HG02981 (cell line): ENCODE results near the gene PTRHD1.
A peak's percentile ranks its signal among the peaks of the same experiment; 100 is the strongest.

Experiments used
- ATAC-seq: cut with Tn5 transposase; IDR thresholded peaks from one replicate; pipeline ENCODE4 v1.9.1; 2021; ENCODE audit warnings: mild to moderate bottlenecking, moderate library complexity; ENCODE audit not compliant: unreplicated experiment

PTRHD1 gene

DNA sequence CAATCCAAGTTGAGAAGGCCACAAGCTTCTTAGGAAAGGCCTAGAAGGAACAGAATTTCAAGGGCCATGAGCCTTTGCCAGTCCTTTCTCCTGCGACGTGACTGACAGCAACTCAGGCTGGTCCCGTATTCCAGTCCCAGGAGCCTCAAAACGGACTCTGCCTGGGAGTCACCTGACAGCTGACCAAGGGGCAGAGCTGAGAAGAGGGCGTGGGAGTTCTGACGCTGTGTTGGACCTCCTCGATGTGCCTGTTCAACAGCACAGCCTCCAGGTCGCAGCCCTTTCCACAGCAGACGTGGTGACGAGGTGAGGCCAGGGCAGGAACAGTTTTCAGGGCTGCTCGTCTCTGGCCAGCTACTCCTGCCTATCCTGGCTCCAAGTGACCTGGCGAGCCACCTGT is 37.6 kb upstream of the PTRHD1 start:
- ATAC-seq, result no peak

DNA sequence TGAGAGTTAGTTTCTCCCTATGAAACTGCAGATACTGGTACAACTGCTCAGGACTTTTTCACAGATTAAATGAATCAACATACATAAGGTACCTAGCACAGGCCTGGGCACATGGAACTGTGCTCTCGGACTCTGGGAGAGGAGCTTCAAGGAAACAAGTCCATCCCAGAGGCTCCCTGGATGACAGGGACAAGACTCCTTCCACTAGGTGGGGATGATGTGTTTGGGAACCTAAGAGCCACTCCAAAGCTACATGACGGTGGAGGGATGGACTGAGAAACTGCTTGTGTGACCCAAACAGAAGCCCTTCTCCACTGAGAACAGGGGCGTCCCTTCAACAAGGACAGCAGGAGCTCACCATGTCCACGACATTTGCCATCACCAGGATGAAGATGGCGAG is 37.2 kb upstream of the PTRHD1 start:
- no peak for ATAC-seq

- no peak for ATAC-seq
Observed at GRCh38 chr2:24828238-24828996, 35.2 kb upstream of the PTRHD1 start.

DNA sequence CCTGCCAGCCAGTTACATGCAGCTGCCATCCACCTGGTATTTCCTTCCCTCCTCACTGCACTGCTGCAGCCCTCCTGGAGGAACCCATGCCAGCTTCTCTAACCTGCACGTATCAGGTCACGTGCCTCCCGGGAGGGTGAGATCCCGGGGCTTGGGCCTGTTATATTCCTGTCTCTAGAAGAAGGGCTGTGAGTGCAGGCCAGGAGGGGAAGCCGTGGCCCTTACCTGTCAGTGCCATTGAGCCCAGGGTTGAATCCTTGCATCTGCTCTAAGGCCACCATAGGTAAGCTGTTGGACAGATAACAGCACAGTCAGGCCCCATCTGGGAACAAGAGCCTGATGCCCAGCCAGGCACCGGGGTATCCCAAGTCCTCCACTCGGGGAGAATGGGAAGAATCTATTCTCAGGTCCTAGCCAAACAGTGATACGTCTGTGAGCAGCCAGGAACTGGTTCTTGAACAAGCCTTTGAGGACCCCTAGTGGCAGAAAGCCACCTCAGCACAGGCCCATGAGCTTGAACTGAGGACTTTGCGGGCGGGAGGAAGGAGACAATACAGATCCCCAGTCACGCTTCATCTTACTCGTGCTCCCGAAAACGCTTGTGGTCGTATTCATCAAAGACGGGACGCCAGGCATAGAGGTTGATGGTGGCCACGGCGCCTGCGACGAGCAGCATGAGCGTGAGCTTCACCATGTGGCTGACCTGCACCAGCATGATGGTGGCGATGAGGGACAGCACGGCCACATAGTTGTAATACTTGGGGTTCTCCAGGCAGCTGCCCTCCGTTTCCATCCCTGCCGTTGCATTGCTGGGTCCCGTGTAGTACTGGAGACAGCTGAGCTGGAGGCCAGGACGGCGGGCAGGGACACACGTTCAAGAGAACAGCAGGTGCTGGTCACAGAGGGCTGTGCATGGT is 34.4 kb upstream of the PTRHD1 start:
- ATAC-seq, result peak; percentile 69

DNA sequence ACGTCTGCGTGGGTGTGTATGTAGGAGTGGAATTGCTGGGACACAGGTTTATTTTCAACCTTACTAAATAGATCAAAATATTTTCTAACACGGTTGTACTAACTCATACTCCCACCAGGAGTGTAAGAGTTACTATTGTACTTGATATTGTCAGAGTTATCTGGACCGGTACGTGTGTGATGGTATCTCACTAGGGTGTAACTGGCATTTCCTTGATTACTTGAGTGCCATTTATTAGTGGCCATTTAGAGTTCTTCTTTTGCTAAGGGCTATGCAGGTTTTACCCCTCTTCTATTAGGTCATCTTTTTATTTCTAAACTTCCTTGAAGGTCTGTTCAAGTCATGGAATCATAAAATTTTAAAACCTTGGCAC is 33.6 kb upstream of the PTRHD1 start:
- ATAC-seq, result no peak

DNA sequence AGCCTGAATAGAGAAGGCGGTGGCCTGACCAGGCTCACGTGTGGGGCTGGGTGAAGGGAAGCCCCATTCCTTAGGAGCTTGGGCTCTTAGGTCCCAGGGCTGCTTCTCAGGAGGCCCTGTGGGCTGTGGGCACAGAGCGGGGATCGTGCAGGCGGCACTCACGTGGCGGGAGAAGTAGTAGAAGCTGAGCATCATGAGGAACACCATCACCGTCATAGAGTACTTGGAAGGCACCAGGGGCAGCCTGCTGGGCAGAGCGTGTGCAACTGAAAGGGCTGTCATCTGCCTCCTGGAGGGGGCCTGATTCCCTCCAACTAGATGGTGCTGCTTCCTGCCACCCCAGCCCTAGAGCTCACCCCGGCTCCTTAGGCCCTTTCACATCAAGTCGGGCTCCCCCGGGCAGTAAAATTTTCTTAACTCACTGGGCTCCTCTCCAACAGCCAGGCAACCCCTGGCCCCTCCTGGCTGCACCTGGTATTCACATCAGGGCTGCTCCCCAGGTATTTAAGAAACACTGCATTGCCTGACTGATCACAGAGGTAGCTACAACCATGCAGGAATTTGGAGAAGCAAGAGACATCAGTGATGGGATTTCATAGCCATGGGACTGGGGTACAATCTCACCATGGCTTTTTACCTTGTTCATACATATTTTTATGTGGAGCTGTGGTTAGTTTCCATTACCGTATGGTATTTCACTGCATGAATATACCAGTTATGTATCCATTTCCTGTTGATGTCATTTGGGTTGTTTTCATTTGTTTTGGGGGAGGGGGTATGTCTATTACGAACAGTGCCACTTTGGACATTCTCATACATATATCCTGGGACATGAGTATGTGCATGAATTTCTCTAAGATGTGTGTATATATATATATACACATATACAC is 32.9 kb upstream of the PTRHD1 start:
- ATAC-seq, result no peak

- no peak for ATAC-seq
Observed at GRCh38 chr2:24824966-24825882, 32.0 kb upstream of the PTRHD1 start.

- ATAC-seq, result no peak
Observed at GRCh38 chr2:24824071-24824588, 30.9 kb upstream of the PTRHD1 start.

GRCh38 chr2:24822049-24822706 is 29.0 kb upstream of the PTRHD1 start:
- no peak for ATAC-seq

- no peak for ATAC-seq
Observed at GRCh38 chr2:24821433-24821891, 28.3 kb upstream of the PTRHD1 start.

DNA sequence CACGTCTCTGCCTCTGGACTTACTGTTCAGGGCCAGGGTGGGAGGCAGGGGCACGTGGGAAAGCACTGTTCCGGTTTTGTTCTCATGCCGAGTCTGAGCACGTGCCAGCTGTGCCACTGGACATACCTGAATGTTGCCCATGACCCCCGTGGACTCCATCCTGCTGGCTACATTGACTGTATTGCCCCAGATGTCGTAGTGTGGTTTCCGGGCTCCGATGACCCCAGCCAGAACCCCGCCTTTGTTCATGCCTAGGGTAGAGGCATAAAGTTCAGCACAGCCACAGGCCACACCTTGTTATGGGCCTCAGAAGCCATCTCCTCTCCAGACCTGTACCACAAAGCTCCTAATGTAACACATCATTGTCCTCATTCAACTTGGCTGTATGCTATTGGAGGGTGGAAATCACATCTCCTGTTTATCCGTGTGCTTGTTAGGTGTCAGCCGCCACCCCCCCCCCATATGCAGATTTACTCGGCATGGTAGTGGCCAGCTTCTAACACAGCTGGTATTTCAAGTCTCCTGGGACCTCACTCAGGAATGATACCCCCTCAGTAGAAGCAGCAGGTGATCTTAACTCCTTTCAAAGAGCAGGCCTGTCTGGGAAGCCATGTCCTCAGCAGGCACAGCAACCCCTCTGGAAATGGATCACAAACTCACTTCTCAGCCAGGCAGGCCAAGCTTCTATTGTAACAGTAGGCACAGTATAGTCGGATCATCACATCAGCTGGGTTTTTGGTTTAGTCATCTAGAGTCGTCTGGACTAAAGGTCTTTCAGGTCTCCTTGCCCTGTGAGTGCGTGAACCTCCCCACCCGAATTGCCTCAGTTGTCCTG is 27.6 kb upstream of the PTRHD1 start:
- ATAC-seq, result no peak

- no peak for ATAC-seq
Observed at GRCh38 chr2:24820175-24820513, 27.0 kb upstream of the PTRHD1 start.

GRCh38 chr2:24819442-24820174 is 26.4 kb upstream of the PTRHD1 start:
- ATAC-seq, result no peak

DNA sequence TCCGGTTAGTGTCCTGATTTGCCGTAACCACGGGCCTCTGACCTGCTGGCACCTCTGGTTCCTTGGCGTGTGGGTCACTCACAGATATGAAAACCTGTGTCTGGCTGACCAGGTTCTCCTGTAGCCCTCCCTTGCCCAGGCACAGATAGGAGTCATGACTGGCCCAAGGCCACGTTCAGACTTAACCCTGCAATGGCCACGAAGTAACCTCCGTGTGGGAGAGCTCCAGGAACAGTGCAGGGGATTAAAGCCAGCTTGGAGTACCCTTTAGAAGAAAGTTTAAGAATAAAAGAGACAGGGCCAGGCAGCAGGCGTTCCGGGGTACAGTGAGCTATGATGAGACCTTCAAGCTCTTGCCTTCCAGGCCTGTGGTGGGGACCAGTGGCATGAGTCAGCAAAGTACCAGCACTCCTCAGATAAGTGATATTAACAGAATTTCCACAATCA is 25.6 kb upstream of the PTRHD1 start:
- no peak for ATAC-seq

GRCh38 chr2:24816884-24817283 is 23.7 kb upstream of the PTRHD1 start:
- no peak for ATAC-seq

DNA sequence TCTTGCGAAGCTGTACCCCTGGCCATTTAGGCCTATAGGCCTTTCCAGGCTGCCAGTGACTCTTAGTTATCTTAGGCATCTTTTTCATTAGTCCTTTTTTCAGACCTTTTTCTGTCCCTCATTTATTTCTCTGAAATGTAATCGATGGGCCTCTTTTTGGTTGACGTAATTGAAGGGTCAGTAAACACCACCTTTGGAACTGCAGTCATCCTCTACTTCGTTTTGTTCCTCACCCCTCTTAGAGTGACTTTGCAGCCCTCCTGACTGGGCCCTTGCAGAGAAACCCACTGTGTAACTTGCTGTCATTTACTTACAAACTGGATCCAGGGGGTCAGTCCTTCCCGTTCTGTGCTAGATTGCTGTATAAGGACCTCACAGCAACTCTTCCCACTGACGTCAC is 23.2 kb upstream of the PTRHD1 start:
- ATAC-seq, result no peak

DNA sequence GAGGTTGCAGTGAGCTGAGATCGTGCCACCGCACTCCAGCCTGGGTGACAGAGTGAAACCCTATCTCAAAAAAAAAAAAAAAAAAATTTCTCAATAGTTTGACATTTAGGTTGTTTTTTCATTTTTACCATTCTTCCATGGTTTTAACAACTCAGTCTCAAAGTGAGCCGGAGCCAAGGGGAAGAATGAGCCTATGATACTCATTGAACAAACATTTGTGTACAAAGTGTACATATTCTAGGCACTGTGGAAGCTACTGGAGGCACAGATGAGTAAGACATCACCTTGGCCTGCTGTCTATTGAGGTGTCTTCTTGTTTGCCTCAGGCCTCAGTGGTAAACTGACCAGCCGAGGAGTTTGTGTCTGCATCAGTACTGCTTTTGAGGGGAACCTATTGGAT is 22.0 kb upstream of the PTRHD1 start:
- no peak for ATAC-seq

DNA sequence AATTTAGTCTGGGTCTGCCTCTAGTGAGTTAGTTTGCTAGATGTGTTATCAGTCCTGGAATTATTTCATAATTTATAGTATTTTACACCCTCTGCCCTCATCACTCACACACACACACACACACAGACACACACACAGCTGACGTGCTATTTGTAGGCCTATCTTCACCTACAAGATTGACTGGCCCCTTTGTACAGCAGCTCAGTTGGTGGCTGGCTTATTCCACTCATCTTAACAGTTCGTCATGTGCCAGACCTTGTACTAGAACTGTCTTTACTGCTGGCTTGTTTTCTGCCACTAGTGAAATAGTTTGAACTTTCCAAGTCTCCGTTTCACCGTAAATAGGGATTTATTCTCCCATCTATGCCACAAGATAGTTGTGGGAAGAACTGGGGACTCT is 21.3 kb upstream of the PTRHD1 start:
- ATAC-seq, result no peak
